HG03342 (cell line): ENCODE data around the gene KRTDAP.
A peak's percentile ranks its signal among the peaks of the same experiment; 100 is the strongest.

ENCODE experiments used
- ATAC-seq: cut with Tn5 transposase; IDR thresholded peaks from one replicate; pipeline ENCODE4 v1.9.1; 2021; ENCODE audit warnings: mild to moderate bottlenecking, moderate library complexity; ENCODE audit not compliant: unreplicated experiment

Gene KRTDAP

GRCh38 chr19:35513628-35514281 is 23.5 kb upstream of the KRTDAP start, which contains the start of gene DMKN:
DMKN (minus strand) TSS chr19:35513649; CDS start chr19:35513475, 174 bp downstream.
- no peak for ATAC-seq

- ATAC-seq, result no peak
These were observed 22.8 kb upstream of the KRTDAP start for GRCh38 chr19:35512831-35513627.

GRCh38 chr19:35511337-35511736 is 21.1 kb upstream of the KRTDAP start:
- ATAC-seq, result no peak

- ATAC-seq, result no peak
These were observed 20.3 kb upstream of the KRTDAP start for GRCh38 chr19:35510626-35510964.

- peak; percentile 55 for ATAC-seq
These were observed 19.8 kb upstream of the KRTDAP start for GRCh38 chr19:35509861-35510625.

- no peak for ATAC-seq
These were observed 18.9 kb upstream of the KRTDAP start for GRCh38 chr19:35509018-35509652.

DNA sequence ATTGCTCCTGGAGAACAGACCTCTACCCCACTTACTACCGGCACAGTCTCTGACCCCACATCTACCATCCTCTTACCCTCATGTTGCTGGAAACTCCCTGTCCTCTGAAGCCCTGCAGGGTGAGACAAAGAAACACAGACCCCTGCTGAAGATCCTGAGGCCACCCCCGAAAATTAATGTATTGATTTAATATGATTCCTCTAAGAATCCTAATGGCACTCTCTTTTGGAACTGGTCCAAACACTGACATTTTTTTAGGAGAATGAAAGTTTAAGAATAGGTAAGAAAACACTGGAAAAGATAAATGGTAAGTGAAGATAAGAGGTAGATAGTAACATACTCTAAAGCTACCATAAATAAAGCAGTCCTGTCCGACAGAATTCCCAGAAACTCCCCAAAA is 17.9 kb upstream of the KRTDAP start:
- ATAC-seq, result no peak

DNA sequence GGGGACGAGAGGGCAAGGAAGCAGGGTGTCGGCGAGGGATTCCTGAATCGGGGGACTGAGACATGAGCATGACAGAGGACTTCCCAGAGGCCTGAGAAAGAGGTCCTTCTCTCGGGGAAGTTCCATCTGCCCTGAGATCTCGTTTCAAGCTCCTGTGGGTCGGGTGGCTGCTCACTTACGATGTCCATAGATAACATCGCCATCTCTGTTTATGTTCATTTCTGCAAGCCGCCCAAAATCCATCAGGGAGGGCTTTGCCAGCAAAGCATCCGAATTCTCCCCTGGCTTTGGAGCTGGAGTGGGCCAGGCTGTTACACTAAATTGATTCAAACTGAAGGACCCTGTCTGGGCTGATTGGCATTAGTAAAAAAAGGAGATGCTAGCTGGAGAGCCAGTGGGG is 17.3 kb upstream of the KRTDAP start:
- no peak for ATAC-seq

- ATAC-seq, result no peak
These were observed 15.7 kb upstream of the KRTDAP start for GRCh38 chr19:35506011-35506410.

DNA sequence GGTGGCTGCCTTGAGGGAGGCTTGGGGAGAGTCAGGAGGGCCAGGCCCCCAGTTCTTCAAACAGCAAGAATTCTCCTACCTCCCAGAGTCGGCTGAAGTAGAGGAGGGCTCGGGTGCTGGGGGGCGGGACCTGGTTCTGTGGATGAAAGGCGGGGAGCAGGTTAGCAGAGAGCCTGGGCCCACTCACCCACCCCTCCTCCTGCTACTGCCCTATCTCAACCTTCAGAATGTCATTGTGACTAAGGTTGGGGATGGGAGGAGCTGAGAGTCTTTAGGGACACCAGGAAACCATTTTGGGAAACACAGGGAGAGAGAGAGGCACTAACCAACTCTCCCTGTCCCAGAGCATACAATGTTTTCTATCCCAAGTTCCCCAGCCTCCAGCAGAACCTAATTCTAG is 12.5 kb upstream of the KRTDAP start:
- no peak for ATAC-seq

GRCh38 chr19:35501684-35502083 is 11.4 kb upstream of the KRTDAP start:
- ATAC-seq, result no peak

GRCh38 chr19:35500611-35501010 is 10.3 kb upstream of the KRTDAP start:
- ATAC-seq, result no peak

DNA sequence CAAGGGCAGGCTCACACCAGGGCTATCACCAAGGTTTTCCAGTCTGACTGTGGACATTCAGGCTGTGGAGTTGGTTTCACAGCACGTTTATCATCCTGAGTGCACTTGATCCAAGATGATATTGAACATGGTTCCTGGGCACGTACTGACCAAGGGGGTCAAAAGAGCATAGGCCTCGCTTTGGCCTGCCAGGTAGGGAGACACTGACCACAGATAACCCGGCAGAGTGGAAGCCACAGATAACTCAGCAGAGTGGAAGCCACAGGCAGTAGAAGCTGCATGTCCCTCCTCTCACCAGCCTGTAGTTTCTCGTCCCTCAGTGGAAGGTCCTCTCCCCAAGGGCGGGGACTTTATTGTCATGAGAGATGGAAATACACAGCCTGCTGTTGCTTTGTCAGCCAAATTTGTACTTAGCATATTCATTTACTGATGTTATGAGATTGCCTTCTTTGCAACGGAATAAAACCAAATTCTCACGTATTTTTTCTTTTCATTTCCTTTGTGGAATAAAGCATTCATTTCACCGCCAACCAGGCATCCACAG is 8.8 kb upstream of the KRTDAP start:
- ATAC-seq, result no peak

- ATAC-seq, result no peak
These were observed 8.0 kb upstream of the KRTDAP start for GRCh38 chr19:35498220-35498619.

- ATAC-seq, result no peak
These were observed 7.1 kb upstream of the KRTDAP start for GRCh38 chr19:35497406-35497805.

DNA sequence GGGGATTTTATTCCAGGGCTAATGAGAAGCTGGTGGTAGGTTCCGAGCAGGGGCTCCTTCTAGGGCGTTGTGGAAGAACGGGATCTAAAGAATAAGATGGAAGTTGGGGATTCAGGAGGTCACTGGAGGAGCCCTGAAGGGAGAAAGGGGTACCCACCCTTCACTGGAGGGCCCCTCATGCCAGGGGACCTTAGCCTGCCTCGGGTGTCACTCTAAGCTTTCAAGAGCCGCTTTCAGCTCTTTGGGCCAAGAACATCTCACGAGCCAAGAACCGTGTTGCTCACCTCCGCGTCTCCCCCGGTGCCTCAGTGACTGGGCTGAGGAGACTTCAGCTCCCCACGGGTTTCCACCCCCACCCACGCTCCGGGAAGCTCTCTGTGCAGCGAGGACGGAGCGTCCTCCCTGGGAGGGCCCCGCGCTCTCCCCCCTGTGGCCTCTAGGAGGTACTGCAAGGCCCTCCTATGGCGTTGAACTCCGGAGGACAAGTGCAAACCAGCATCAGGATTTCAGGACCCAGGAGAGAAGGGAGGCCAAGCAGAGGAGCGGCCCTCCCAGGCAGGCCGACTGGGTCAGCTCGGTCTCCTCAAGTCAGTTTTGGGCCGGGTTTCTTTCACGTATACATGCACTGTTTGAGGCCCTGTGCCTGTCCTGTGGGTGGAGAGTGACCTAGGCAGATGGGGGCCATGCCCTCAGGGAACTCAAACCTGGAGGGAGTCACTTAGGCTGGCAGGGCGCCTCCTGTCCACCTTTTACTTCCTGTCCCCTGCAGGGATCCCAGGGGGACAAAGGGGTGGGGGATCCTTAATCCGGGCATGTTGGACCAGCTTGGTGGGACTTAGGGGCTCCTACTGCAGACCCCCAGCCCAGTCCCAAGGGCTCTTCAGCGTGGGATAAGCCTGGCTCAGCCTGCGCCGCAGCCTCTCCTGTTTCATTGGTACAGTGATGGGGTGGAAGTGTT is 5.1 kb upstream of the KRTDAP start:
- ATAC-seq, result no peak

- ATAC-seq, result no peak
These were observed 3.7 kb upstream of the KRTDAP start for GRCh38 chr19:35493971-35494370.

- no peak for ATAC-seq
These were observed 1.6 kb upstream of the KRTDAP start for GRCh38 chr19:35491836-35492360.

DNA sequence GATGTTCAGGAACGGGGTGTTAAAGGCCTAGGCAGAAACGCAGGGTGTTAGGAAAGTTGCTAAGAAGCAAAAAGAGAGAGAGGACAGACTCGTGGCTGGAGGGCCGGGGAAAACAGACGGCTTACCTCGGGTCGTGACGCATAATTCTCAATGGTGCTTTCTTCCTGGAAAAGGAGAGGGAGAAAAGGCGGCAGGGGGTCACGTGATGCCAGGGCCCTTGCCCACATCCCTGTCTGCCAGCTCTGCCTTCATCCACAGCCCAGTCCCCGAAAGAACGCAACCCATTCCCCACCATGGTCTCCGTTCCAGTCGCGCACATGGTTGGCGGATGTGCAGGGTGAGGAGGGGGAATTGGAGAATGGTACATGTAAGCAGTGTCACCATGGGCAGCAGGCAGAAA is 1.6 kb downstream of the KRTDAP start:
- ATAC-seq, result no peak
